PC-9 (cell line): ENCODE results near the gene YTHDC2.

ENCODE experiments used
- CTCF ChIP-seq: fragments of 200-600 bp; sonication (generic); conservative IDR thresholded peaks from 2 replicates; pipeline ENCODE4 v1.6.1; 2017; ENCODE audit warnings: mixed run types, antibody characterized with exemption, mild to moderate bottlenecking, moderate library complexity
- EZH2 ChIP-seq: fragments of 200-600 bp; sonication (generic); IDR thresholded peaks from 2 replicates; pipeline ENCODE4 v1.8.0; 2017; ENCODE audit warnings: antibody characterized with exemption, low read depth

GRCh38 chr5:113548396-113548795 is 34.9 kb downstream of the YTHDC2 start:
- TF ChIP-seq CTCF (no peak), EZH2 (no peak)
